HFF-Myc (cell line): Measurements from ENCODE around the gene ADGRE1.

Experiments used
- DNase-seq: peaks from one replicate; pipeline ENCODE4 v3.0.0-alpha.2; 2011; ENCODE audit warnings: low read depth; ENCODE audit errors: extremely low read depth
- H3K4me3 ChIP-seq: replicated peaks from 2 replicates; pipeline ENCODE4 v1.5.1; 2011; ENCODE audit warnings: low read depth, mild to moderate bottlenecking, control low read depth, low read length
- TF ChIP-seq, protein P1 (sequence below): IDR thresholded peaks from 2 replicates; pipeline ENCODE4 v1.5.1; 2012; ENCODE audit warnings: mild to moderate bottlenecking, low read depth, low read length, control low read depth; ENCODE audit errors: missing control alignments

ADGRE1 gene

DNA sequence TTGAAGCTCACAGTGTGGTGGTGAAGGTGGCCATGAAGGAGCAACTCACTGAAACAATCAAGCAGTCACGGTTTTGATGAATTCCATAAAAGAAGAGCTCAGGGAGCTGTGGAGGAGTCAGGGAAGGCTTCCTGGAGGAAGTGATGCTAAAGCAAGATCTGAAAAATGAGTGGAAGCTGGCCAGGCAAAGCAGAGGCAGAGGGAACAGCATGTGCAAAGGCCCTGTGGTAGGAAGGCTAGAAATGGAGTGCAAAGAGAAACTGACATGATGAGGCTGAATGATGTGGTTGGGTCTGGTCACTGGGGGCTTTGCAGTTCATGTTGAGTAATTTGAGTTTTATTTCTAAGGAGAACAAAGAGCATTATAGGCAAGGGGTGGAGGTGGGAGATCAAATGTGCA lies 6.9 kb downstream of the ADGRE1 start:
- DNase-seq = no peak
- TF ChIP-seq, protein P1, sequence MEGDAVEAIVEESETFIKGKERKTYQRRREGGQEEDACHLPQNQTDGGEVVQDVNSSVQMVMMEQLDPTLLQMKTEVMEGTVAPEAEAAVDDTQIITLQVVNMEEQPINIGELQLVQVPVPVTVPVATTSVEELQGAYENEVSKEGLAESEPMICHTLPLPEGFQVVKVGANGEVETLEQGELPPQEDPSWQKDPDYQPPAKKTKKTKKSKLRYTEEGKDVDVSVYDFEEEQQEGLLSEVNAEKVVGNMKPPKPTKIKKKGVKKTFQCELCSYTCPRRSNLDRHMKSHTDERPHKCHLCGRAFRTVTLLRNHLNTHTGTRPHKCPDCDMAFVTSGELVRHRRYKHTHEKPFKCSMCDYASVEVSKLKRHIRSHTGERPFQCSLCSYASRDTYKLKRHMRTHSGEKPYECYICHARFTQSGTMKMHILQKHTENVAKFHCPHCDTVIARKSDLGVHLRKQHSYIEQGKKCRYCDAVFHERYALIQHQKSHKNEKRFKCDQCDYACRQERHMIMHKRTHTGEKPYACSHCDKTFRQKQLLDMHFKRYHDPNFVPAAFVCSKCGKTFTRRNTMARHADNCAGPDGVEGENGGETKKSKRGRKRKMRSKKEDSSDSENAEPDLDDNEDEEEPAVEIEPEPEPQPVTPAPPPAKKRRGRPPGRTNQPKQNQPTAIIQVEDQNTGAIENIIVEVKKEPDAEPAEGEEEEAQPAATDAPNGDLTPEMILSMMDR = no peak
- H3K4me3 ChIP-seq = no peak overlapping the region

DNA sequence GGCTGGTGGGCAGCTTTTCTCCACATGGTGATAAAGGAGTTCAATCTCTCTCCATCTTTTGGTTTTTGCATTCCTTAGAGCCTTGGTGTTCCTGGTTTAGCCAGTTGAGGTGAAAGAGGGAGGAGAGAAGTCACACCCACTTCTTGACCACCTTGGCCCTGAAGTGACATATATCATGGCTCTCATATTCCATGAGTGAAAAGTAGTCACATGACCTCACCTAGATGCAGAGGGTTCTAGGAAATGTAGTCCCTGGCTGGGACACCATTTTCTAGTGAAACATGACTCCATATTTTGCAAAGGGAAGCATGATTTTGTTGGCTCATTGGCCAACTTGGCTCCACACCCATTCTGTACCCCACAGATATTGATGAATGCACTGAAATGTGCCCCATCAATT lies 16.1 kb downstream of the ADGRE1 start:
- no peak overlapping the region for H3K4me3 ChIP-seq
- TF ChIP-seq, protein P1 = no peak
- no peak for DNase-seq

DNA sequence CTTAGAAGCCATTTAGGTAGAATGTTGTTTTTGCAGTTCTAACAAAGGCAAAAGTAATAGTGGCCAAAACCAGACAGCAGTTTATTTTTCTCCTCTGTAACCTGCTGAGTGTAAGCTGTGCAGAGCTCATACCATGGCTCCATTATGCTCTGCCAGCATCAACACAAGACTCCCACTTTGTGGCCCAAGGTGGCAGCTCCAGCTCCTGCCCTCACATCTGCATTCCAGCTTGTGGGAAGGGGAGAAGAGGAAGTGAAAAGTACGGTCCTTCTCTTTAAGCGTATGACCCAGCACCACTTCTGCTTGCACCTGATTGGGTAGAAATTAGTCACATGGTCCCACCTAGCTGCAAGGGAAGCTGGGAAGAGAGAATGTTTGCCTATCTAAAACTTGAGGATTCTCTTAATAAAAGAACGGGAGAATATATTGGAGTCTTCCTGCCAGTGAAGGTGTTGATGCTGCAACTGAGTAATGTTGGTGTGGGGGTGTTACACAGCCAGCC lies 19.2 kb downstream of the ADGRE1 start:
- TF ChIP-seq, protein P1 = no peak
- no peak for DNase-seq
- H3K4me3 ChIP-seq = no peak overlapping the region

DNA sequence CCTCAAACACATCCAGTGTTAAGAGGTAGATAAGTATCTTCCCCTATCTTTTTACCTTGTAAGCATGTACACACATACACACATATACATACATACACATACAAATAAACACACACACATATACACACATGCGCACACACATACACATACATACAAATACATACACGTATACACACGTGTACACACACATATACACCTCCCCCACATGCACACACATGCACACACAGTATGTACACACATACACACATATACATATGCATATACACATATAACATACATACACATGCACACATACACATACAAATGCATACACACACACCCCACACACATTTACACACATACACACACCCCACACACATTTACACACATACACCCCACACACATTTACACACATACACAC lies 24.1 kb downstream of the ADGRE1 start:
- TF ChIP-seq, protein P1 = no peak
- H3K4me3 ChIP-seq = no peak overlapping the region
- no peak for DNase-seq

DNA sequence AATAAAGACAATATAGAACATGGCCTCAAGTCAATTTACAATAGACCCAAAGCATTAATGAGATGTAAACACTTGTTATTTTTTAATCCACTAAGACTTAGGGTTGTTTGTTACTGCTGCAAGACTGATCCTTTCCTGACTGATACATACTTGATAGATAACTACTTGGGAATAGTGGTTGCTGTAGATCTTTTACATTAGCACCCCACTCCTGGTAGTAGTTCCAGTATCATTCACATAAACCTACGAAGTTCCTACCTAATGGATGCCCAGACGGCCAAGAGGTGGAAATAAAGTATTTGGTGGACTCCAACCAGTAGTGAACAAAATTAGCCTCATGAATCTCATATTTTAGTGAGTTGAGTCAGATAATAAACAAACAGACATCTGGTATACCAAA lies 26.9 kb downstream of the ADGRE1 start:
- no peak overlapping the region for H3K4me3 ChIP-seq
- TF ChIP-seq, protein P1 = no peak
- DNase-seq = no peak

DNA sequence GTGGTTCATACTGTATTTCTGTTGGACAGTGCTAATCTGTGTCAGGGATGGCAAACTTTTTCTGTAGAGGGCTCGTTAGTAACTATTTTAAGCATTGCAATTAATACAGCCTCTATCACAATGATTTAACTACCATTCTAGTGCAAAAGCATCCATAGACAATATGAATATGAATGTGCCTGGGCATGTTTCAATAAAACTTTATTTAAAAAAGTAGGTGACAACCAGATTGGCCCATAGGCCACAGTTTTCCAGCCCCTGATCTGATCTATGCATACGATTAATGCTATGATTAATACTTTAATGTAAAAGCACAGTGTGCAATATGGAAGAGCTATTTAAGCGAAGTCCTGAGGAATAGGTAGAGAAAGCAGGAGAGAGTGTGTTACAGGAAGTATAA lies 29.6 kb downstream of the ADGRE1 start:
- H3K4me3 ChIP-seq = no peak overlapping the region
- DNase-seq = no peak
- TF ChIP-seq, protein P1 = no peak

DNA sequence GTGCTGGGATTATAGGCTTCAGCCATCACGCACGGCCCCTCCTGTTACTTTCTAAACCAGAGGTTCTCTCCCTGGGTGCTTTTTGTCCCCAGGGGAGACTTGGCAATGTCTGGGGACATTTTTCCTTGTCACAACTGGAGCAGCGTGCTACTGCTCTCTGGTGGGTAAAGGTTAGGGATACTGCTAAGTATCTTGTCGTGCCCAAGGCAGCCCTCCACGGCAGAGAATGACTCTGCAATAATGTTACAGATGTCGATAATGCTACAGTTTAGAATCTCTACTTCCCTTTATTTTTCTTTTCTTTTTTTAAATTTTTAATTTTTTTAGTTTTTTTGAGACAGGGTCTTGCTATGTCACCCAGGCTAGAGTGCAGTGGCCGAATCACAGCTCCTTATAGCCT lies 38.0 kb downstream of the ADGRE1 start:
- DNase-seq = no peak

More for the DNA sequence above, 38.0 kb downstream of the ADGRE1 start:
- TF ChIP-seq, protein P1 = no peak
- H3K4me3 ChIP-seq = no peak overlapping the region
